ENCODE results near the gene MYO1H.

DNA sequence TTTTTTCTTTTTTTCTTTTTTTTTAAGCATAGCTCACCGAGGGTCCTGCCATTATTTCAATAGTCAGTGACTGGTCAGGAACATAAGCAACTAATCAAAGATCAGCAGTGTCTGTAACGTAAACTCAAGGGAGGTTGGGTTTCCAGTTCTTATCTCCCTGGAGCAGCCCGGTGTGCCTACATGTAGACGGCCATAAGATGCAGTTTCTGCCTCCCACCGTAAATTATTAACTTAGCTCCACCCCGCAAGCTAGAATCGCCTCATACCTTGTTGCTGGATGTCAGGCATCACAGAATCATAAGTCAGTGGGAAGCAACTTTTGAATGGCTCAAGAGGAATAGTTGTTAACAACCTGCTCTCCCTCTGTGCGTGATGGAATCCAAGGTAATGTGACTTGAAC lies at the start of gene MYO1H:
- no peak for TF ChIP-seq CTCF (IDR thresholded peaks at IDR 0.05)
- no peak for TF ChIP-seq POLR2AphosphoS5 (IDR thresholded peaks at IDR 0.05)
